Sigmoid colon (tissue), 4 donors: ENCODE data around the gene WDR6.

ENCODE experiments used
- POLR2A ChIP-seq, 2 donors: fragments of 450-650 bp; IDR thresholded peaks; one replicate each; pipeline ENCODE4 v1.6.1; 2016; ENCODE audit warnings: antibody characterized with exemption in 2 of 2, mild to moderate bottlenecking in 2 of 2, moderate library complexity in 2 of 2
- POLR2AphosphoS5 ChIP-seq, 4 donors: sonication (generic); formaldehyde crosslinking; IDR thresholded peaks; one replicate each; pipeline ENCODE4 v1.6.1; 2017; ENCODE audit warnings: antibody characterized with exemption in 4 of 4
- TF ChIP-seq, protein P1 (sequence below), 4 experiments: fragments of 450-650 bp in 3 of 4; fragments of 200-600 bp in 1 of 4; IDR thresholded peaks; one replicate each; pipeline ENCODE4 v1.5.1; 2016 to 2019; ENCODE audit warnings: antibody characterized with exemption in 4 of 4, mild to moderate bottlenecking in 3 of 4, moderate library complexity in 2 of 4

DNA sequence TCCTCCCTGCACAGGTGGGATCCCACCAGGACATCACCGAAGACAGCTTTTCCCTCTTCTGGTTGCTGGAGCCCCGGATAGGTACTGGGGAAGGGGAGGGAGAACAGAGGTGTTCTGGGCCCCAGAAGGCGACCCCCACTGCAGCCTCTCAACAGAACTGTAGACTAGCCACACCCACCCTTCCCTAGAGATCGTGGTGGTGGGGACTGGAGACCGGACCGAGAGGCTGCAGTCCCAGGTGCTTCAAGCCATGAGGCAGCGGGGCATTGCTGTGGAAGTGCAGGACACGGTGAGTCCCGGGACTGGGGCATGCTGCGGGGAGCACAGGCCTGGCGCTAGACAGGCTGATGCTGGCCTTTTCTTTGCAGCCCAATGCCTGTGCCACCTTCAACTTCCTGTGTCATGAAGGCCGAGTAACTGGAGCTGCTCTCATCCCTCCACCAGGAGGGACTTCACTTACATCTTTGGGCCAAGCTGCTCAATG, 15.5 kb downstream of the WDR6 start:
- TF ChIP-seq POLR2A (IDR thresholded peaks at IDR 0.05) (no peak), POLR2AphosphoS5 (IDR thresholded peaks at IDR 0.05) (no peak)
- TF ChIP-seq, protein P1, sequence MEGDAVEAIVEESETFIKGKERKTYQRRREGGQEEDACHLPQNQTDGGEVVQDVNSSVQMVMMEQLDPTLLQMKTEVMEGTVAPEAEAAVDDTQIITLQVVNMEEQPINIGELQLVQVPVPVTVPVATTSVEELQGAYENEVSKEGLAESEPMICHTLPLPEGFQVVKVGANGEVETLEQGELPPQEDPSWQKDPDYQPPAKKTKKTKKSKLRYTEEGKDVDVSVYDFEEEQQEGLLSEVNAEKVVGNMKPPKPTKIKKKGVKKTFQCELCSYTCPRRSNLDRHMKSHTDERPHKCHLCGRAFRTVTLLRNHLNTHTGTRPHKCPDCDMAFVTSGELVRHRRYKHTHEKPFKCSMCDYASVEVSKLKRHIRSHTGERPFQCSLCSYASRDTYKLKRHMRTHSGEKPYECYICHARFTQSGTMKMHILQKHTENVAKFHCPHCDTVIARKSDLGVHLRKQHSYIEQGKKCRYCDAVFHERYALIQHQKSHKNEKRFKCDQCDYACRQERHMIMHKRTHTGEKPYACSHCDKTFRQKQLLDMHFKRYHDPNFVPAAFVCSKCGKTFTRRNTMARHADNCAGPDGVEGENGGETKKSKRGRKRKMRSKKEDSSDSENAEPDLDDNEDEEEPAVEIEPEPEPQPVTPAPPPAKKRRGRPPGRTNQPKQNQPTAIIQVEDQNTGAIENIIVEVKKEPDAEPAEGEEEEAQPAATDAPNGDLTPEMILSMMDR (IDR thresholded peaks at IDR 0.05) = no peak
